ENCODE measurements around the gene SAMD10. TPM values are rescaled to one million over a fixed set of nuclear protein-coding genes. Genes with fewer than 3 reads are reported as not detected.

Gene SAMD10
- total and polyA plus RNA-seq, 4 donors, result 0.74 to 3.4 (median 2.1) TPM

DNA sequence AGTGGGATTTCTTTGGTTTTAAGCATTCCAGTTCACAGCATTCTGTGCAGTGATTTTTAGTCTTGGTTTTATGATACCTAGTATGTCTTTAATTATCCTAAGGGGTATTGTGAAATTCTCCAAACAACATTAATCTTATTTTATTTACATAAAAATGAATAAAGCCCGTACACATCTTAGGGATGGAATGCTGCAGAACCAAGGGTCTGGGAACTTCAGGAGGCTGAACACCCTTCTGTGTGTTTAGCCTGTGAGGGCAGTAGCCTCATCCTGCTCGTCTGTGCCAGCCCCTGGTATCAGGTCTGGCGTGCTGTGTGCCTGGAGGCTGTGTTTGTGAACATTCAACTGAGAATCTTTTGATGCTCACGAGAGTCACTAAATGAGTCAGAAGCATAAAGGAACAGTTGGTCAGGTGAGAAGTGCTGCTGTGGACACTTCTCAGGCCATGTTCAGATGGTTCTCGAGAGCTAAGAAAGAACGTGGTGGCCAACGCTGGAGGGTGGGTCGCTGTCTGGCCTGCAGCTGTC lies 31.3 kb upstream of the SAMD10 start (continued):
- TF ChIP-seq, protein P1, sequence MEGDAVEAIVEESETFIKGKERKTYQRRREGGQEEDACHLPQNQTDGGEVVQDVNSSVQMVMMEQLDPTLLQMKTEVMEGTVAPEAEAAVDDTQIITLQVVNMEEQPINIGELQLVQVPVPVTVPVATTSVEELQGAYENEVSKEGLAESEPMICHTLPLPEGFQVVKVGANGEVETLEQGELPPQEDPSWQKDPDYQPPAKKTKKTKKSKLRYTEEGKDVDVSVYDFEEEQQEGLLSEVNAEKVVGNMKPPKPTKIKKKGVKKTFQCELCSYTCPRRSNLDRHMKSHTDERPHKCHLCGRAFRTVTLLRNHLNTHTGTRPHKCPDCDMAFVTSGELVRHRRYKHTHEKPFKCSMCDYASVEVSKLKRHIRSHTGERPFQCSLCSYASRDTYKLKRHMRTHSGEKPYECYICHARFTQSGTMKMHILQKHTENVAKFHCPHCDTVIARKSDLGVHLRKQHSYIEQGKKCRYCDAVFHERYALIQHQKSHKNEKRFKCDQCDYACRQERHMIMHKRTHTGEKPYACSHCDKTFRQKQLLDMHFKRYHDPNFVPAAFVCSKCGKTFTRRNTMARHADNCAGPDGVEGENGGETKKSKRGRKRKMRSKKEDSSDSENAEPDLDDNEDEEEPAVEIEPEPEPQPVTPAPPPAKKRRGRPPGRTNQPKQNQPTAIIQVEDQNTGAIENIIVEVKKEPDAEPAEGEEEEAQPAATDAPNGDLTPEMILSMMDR (IDR thresholded peaks at IDR 0.05; ENCODE audit: low read depth, low read length, missing input control), result no peak

DNA sequence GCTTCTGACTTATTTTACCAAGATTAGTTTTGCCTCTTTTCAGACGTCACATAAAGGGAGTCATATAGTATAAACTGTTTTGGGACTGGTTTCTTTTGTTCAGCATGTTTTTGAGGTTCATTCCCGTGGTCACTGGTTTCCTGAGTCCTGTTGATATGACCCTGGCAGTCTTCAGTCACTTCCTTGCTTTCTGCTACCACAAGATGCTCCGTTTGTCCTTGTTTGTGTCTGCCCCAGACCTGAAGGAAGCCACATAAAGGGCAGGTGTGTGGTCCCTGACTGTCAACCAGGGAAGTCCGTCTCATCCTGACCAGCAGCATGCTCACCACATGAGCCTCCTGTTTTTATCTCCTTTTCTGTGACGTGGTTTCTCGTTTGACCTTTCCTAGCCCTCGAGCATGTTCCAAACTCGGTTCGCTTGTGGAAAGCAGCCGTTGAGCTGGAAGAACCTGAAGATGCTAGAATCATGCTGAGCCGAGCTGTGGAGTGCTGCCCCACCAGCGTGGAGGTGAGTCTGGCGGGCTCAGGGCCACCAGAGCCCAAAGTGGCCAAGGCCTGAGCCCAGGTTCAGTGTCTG lies 30.5 kb upstream of the SAMD10 start:
- H3K9me3 ChIP-seq (ENCODE audit: control insufficient read depth in 4 of 4, low read length in 3 of 4), result no peaks in the 10 kb centered on the region
- H3K9ac ChIP-seq (ENCODE audit: low read depth in 1 of 2, low read length in 2 of 2), result no peak overlapping the region
- H3K27me3 ChIP-seq (ENCODE audit: control insufficient read depth in 4 of 4, insufficient read depth in 4 of 4, low read length in 3 of 4), result no peaks in the 10 kb centered on the region
- no peak overlapping the region for H3K4me3 ChIP-seq (ENCODE audit: low read depth in 1 of 3, low read length in 3 of 3)
- no peak for TF ChIP-seq NR2F2 (IDR thresholded peaks at IDR 0.05)
- TF ChIP-seq TAF1 (conservative IDR thresholded peaks at IDR 0.05), result no peak
- TF ChIP-seq, protein P2, sequence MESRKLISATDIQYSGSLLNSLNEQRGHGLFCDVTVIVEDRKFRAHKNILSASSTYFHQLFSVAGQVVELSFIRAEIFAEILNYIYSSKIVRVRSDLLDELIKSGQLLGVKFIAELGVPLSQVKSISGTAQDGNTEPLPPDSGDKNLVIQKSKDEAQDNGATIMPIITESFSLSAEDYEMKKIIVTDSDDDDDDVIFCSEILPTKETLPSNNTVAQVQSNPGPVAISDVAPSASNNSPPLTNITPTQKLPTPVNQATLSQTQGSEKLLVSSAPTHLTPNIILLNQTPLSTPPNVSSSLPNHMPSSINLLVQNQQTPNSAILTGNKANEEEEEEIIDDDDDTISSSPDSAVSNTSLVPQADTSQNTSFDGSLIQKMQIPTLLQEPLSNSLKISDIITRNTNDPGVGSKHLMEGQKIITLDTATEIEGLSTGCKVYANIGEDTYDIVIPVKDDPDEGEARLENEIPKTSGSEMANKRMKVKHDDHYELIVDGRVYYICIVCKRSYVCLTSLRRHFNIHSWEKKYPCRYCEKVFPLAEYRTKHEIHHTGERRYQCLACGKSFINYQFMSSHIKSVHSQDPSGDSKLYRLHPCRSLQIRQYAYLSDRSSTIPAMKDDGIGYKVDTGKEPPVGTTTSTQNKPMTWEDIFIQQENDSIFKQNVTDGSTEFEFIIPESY (IDR thresholded peaks at IDR 0.05), result no peak
- TF ChIP-seq JUND (IDR thresholded peaks at IDR 0.05), result no peak
- no peak for TF ChIP-seq FOXA2 (IDR thresholded peaks at IDR 0.05)
- TF ChIP-seq SP1 (IDR thresholded peaks at IDR 0.05), result no peak
- TF ChIP-seq, protein P1 (IDR thresholded peaks at IDR 0.05; ENCODE audit: low read depth, low read length, missing input control), result no peak
- H3K27ac ChIP-seq (ENCODE audit: low read depth in 1 of 2, low read length in 2 of 2), result no peak overlapping the region
- WGBS, result 87% methylated on average over 13 of the region's 13 CpGs
- DNase-seq (ENCODE audit: low spot score), result no peak
- no peaks in the 10 kb centered on the region for H3K4me1 ChIP-seq (ENCODE audit: control insufficient read depth in 4 of 4, insufficient read depth in 4 of 4, low read length in 3 of 4)
- H3K36me3 ChIP-seq (ENCODE audit: control insufficient read depth in 4 of 4, insufficient read depth in 3 of 4, low read depth in 1 of 4, low read length in 3 of 4), result peaks cover 6 to 65% (median 43%) of the 10 kb centered on the region in 4 donors

DNA sequence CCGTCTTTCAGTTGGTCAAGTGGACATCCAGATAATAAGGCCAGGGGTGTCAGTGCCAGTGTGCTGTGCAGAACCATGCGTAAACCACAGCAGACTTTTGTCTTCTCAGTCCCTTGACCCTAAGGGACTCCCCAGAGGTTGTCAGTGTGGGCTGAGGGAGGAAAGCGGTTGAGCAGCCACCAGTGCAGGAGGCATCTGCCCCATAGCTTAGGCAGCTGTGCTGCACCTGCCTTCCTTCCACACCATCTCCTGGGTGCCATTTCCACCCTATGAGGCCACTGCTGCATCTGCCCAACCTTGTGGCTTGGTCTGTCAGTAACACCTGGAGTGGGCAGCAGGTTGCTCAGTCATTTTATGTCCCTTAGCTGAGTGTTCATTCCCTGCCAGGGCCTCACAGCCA lies 27.5 kb upstream of the SAMD10 start:
- no peak for DNase-seq (ENCODE audit: low spot score)
- no peak overlapping the region for H3K27ac ChIP-seq (ENCODE audit: low read depth in 1 of 2, low read length in 2 of 2)
- H3K27me3 ChIP-seq (ENCODE audit: control insufficient read depth in 4 of 4, insufficient read depth in 4 of 4, low read length in 3 of 4), result no peaks in the 10 kb centered on the region
- 97% methylated on average over 3 of the region's 3 CpGs for WGBS
- H3K9me3 ChIP-seq (ENCODE audit: control insufficient read depth in 4 of 4, low read length in 3 of 4), result no peaks in the 10 kb centered on the region
- peaks cover 6 to 67% (median 48%) of the 10 kb centered on the region in 4 donors for H3K36me3 ChIP-seq (ENCODE audit: control insufficient read depth in 4 of 4, insufficient read depth in 3 of 4, low read depth in 1 of 4, low read length in 3 of 4)
- H3K9ac ChIP-seq (ENCODE audit: low read depth in 1 of 2, low read length in 2 of 2), result no peak overlapping the region
- no peaks in the 10 kb centered on the region for H3K4me1 ChIP-seq (ENCODE audit: control insufficient read depth in 4 of 4, insufficient read depth in 4 of 4, low read length in 3 of 4)
- H3K4me3 ChIP-seq (ENCODE audit: low read depth in 1 of 3, low read length in 3 of 3), result no peak overlapping the region
- TF ChIP-seq, protein P3, sequence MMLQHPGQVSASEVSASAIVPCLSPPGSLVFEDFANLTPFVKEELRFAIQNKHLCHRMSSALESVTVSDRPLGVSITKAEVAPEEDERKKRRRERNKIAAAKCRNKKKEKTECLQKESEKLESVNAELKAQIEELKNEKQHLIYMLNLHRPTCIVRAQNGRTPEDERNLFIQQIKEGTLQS (IDR thresholded peaks at IDR 0.05), result no peak
- TF ChIP-seq RAD21 (IDR thresholded peaks at IDR 0.05), result no peak
- TF ChIP-seq HNF4A (conservative IDR thresholded peaks at IDR 0.05), result no peak
- TF ChIP-seq TAF1 (conservative IDR thresholded peaks at IDR 0.05), result no peak
- no peak for TF ChIP-seq NR2F2 (IDR thresholded peaks at IDR 0.05)
- TF ChIP-seq GABPA (IDR thresholded peaks at IDR 0.05 in 1 of 2, conservative IDR thresholded peaks at IDR 0.05 in 1 of 2), result no peak
- TF ChIP-seq HNF4G (IDR thresholded peaks at IDR 0.05), result no peak
- no peak for TF ChIP-seq RXRA (IDR thresholded peaks at IDR 0.05)
- TF ChIP-seq YY1 (IDR thresholded peaks at IDR 0.05), result no peak
- no peak for TF ChIP-seq FOXA1 (IDR thresholded peaks at IDR 0.05)
- no peak for TF ChIP-seq SP1 (IDR thresholded peaks at IDR 0.05)
- TF ChIP-seq, protein P4, sequence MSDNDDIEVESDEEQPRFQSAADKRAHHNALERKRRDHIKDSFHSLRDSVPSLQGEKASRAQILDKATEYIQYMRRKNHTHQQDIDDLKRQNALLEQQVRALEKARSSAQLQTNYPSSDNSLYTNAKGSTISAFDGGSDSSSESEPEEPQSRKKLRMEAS (IDR thresholded peaks at IDR 0.05), result no peak
- no peak for TF ChIP-seq EGR1 (IDR thresholded peaks at IDR 0.05; ENCODE audit: low read depth in 2 of 2)
- TF ChIP-seq, protein P1 (IDR thresholded peaks at IDR 0.05; ENCODE audit: low read depth, low read length, missing input control), result no peak
- TF ChIP-seq, protein P2 (IDR thresholded peaks at IDR 0.05), result no peak
- no peak for TF ChIP-seq FOXA2 (IDR thresholded peaks at IDR 0.05)
